Activated naive CD4-positive, alpha-beta T cell treated with anti-CD3 and anti-CD28 coated beads, Interleukin-2, amount 50 U/mL, for 16 hours (primary cell): ENCODE results near the gene SH2D2A.

Experiments
- DNase-seq: peaks from one replicate; pipeline ENCODE4 v3.0.0-alpha.2; 2020

SH2D2A gene

DNA sequence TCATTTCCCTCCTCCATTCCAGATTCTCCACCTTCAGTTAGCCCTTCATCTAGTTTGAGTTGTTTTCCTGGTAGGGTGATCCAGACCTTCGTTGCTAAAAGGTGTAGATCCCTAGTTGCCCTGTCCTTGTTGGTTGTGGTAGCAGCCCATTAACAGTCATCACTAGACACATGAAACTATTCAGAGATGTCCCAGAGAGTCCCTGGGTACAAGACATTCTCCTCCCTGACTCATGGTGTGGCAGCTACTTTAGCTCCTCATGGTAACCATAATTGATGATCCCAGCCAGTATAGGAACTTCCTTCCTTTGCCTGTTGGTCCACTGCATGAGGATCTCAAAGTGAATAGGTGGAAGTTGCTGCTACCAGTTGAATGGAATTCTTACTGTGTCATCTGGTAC is 6.0 kb upstream of the SH2D2A start:
- no peak for DNase-seq

DNA sequence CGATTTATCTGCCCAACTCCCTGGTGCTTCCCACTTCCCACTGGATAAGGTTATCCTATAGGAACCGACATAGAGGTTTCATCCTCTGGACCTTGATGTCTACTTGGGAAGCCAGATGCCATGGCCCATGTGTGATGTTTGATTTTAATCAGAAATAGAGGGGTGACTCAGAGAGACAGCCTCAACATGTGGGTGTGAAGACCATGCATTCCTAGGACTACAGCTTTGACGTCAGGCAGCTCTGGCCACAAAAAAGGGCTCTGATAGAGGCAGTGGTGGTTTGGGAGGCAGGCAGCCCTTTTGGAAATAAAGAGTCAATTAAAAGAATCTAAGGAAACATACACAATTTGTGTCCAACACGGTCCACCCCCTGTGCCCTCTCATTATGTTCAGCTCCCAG is 5.2 kb upstream of the SH2D2A start:
- no peak for DNase-seq

- DNase-seq: no peak
Observed at GRCh38 chr1:156815961-156816422, 656 bp downstream of the SH2D2A start.

GRCh38 chr1:156815307-156815826 is 1.3 kb downstream of the SH2D2A start:
- no peak for DNase-seq

GRCh38 chr1:156814571-156815260 is 1.9 kb downstream of the SH2D2A start:
- DNase-seq: no peak

DNA sequence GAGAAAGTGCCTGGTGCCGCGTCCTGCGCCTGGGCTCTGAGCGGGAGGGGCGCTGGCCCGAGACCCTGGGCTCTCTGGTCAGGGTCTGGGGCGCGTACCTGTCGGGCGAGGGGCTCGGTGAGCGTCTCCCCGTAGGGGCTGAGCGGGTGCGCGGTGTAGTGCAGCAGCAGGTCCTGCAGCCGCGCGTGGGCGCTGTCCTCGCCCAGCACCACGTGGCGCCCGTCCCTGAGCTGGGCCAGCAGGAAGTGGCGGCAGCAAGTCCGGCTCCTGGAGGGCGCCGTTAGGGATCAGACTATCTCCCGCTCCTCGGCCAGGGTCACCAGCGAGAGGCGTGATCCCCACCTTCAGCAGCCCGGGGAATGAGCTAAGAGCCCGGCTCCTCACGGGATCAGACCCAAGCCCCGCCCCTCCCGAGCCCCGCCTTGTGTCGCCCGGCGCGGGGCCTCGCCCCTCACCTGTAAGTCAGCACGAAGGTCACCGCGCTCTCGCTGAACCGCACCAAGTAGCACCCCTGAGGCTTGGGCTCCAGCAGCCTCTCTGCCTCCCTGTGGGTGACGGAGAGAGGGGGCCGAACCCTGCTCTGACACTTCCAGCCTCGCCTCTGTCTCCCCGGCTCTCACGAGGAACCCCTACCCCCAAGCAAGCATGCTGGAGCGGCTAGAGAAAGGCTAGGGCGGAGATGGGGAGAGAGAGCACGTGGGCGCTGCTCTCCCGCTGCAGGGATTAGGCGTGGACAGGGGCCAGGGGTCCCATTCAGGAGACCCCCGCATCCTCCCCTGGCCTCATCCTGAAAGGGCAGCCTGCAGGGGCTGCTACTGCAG is 2.7 kb downstream of the SH2D2A start:
- DNase-seq: peak; percentile 78

GRCh38 chr1:156813298-156813697 is 3.4 kb downstream of the SH2D2A start:
- DNase-seq: no peak

- DNase-seq: no peak
Observed at GRCh38 chr1:156812293-156812990, 4.2 kb downstream of the SH2D2A start.

DNA sequence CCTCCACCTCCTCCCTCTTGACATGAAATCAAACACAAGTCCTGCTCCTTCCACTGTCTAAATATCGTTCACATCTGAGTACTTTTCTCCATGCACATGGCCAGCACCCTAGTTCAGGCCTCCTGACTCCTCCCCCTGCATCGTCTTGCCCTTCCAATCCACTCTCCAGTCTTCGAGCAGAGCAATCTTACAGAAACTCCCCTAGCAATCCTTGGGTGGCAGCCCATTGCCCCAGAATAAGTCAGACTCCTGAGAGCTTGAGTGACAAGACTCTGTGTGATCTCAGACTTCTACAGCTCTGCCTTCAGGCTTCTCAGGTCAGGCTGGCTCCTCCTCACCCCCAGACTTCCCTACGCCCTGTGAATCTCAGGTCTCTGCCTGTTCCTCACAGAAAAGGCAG is 5.5 kb downstream of the SH2D2A start:
- DNase-seq: no peak

GRCh38 chr1:156809711-156810366 is 6.8 kb downstream of the SH2D2A start:
- no peak for DNase-seq

DNA sequence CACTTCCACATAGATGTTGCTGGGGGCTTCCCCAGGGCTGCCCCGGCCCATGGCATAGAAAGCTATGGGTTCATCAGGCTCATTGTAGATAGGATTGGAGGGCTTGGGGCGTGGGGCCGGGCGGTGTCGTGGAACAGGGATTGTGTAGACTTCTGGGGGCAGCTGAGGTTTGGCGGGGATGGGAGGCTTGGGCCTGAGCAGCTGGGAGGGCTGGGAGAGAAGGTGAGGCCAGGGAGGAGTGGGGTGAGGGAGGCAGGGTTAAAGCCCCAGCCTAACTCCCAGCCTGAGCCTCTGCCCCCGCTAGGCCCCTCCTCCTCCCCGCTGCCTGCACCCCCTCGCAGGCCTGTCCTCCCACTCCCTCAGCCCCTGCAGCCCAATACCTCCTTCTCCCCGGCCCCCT is 7.4 kb downstream of the SH2D2A start:
- no peak for DNase-seq

DNA sequence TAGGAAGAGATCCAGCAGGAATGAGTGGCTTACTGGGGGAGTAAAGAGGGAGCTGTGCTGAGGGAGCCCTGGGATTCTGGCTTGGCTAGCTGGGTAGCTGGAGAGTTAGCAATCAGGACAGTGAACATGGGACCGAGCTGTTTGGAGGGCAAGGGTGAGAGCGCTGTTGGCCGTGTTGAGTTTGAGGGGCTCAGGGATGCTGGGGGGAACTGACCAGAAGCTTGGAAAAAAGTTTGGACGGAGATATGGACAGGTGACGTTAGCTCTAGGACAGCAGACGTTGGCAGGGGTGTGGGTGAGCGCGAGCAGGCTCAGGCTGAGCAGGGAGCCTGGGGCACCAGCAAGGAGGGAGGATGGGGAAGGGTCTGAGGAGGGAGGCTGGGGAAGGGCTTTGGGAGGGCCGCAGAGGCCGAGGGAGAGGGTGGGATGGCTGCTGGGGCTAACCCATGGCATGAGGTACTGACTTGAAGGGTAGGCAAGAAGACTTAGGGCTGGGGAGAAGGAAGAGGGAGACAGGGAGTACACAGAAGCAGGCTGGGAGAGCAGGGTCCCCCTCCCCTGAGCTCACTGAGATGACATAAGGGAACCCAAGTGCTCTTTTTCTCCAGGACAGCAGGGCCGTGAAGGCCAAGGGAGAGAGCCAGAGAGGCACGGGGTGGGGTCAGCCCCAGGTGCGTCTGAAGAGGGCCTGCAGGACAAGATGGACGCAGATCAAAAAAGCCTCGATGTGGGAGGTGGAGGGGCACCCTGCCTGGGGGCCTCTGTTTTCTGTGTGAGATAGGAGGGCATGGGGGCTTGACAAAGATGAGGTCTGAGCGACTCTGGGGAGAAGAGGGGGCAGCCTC is 8.2 kb downstream of the SH2D2A start:
- DNase-seq: no peak

- no peak for DNase-seq
Observed at GRCh38 chr1:156807627-156808026, 9.0 kb downstream of the SH2D2A start.

- DNase-seq: no peak
Observed at GRCh38 chr1:156806512-156807440, 9.9 kb downstream of the SH2D2A start.

GRCh38 chr1:156805766-156806511 is 10.7 kb downstream of the SH2D2A start:
- DNase-seq: no peak

- no peak for DNase-seq
Observed at GRCh38 chr1:156804572-156805243, 11.9 kb downstream of the SH2D2A start.

- DNase-seq: no peak
Observed at GRCh38 chr1:156804026-156804425, 12.6 kb downstream of the SH2D2A start.

- no peak for DNase-seq
Observed at GRCh38 chr1:156803086-156803851, 13.4 kb downstream of the SH2D2A start.
